ENCODE results near the gene ZNF253.

- no peak for TF ChIP-seq CTCF (IDR thresholded peaks at IDR 0.05 in 2 of 3, conservative IDR thresholded peaks at IDR 0.05 in 1 of 3; ENCODE audit: borderline replicate concordance in 1 of 3, insufficient read depth in 1 of 3, low read depth in 2 of 3, low read length in 2 of 3)
- no peak for TF ChIP-seq REST (IDR thresholded peaks at IDR 0.05; ENCODE audit: low read depth)
Measured at GRCh38 chr19:19865750-19866610, at the start of gene ZNF253.

Data from HCT116 (cell line).